ENCODE results near the gene EIF3L.

EIF3L gene

DNA sequence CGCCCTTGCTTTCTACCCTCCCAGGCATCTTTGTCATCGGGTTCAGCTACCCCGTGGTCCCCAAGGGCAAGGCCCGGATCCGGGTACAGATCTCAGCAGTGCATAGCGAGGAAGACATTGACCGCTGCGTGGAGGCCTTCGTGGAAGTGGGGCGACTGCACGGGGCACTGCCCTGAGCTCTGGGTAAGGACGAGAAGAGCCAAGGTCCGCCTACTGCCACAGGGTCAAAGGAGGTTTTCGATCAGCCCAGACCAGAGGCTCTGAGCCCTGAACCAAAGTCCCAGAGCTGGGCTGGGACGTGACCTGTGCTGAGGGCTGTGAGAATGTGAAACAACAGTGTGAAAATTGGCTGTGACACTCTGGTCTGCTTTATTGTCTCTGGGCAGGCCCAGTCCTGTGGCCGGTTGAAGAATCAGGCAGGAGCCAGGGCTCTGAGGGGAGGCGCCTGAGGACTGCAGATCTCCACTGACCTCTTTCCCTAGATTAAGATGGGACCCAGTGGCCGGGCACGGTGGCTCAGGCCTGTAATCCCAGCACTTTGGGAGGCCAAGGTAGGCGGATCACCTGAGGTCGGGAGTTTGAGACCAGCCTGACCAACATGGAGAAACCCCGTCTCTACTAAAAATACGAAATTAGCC is 32.6 kb upstream of the EIF3L start:
- no peak overlapping the region for H3K4me3 ChIP-seq (ENCODE audit: low read depth, low read length)
- ChIA-PET POLR2A (no interaction called here), CTCF (interaction anchor here (0.7 to 9.2 kb wide), 29 partner anchors 8 to 177 kb away, joined by 3 to 223 read pairs (median 7); partner anchors contain the start of genes ANKRD54, EIF3L, GCAT and MICALL1)
- no peak for TF ChIP-seq CTCF (IDR thresholded peaks at IDR 0.05; ENCODE audit: insufficient read depth, low read length, missing control alignments)
- DNase-seq (ENCODE audit: low read depth, low spot score): no peak

DNA sequence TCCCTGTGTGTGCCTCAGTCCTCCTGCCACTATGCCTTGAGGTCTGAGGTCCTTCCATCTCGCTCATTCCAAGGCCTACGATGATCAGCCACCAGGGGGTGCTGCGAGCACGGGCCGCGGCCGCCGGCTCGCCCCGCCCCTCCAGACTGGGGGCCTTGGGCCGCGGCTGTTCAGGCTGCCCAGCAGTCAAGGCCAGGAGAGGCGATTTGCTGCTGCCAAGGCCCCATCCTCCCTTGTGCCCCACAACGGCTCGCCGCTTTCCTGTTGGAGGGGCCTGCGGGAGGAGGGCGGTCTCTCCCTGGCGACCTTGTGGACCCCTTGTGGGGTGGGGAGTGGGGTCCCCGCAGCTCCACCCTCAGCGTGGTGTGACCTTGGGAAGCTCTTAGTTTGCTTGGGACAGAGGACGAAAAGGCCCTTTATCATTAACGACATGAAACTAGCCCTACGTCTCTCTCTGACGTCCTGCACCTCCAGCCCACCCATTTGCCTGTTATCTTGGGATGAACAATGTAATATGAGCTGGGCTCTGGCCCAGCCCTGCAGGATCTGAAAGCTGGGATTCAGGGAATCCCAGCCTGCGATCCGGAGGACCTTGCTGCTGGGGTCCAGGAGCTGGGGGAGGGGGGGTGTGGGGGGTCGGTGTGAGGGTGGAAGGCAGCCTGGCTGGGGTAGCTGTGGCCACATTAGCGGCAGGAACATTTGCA is 31.4 kb upstream of the EIF3L start:
- ChIA-PET CTCF (interaction anchor here (0.6 to 9.2 kb wide), 45 partner anchors 9 to 196 kb away, joined by 3 to 223 read pairs (median 4); partner anchors contain the start of genes ANKRD54, EIF3L, GCAT and MICALL1), POLR2A (interaction anchor here (1.3 to 1.8 kb wide), 4 partner anchors 10 to 26 kb away, joined by 5 to 8 read pairs (median 6); partner anchors contain the start of genes ANKRD54 and GCAT)
- H3K4me3 ChIP-seq (ENCODE audit: low read depth, low read length): peak overlapping the region; percentile 10; the same call in 1 of the 2 replicates
- TF ChIP-seq CTCF (IDR thresholded peaks at IDR 0.05; ENCODE audit: insufficient read depth, low read length, missing control alignments): peak; percentile 90
- DNase-seq (ENCODE audit: low read depth, low spot score): no peak

- POLR2A ChIA-PET: interaction anchor here (1.3 to 1.8 kb wide), 4 partner anchors 9 to 26 kb away, joined by 5 to 8 read pairs (median 6); partner anchors contain the start of genes ANKRD54 and GCAT
- CTCF ChIA-PET: interaction anchor here (0.6 to 9.2 kb wide), 34 partner anchors 9 to 193 kb away, joined by 3 to 223 read pairs (median 6); partner anchors contain the start of genes ANKRD54, EIF3L, GCAT and POLR2F
- peak; percentile 59 for TF ChIP-seq CTCF (IDR thresholded peaks at IDR 0.05; ENCODE audit: insufficient read depth, low read length, missing control alignments)
- peak overlapping the region; percentile 18 for H3K4me3 ChIP-seq (ENCODE audit: low read depth, low read length)
- DNase-seq (ENCODE audit: low read depth, low spot score): no peak
These were observed 30.7 kb upstream of the EIF3L start for GRCh38 chr22:37818409-37819104.

- DNase-seq (ENCODE audit: low read depth, low spot score): no peak
- TF ChIP-seq CTCF (IDR thresholded peaks at IDR 0.05; ENCODE audit: insufficient read depth, low read length, missing control alignments): no peak
- H3K4me3 ChIP-seq (ENCODE audit: low read depth, low read length): peak overlapping the region; percentile 18
- POLR2A ChIA-PET: interaction anchor here (0.5 to 1.8 kb wide), 3 partner anchors 14 to 34 kb away, joined by 3 to 8 read pairs (median 5); partner anchors contain the start of gene ANKRD54
- CTCF ChIA-PET: interaction anchor here (0.6 to 9.2 kb wide), 16 partner anchors 9 to 171 kb away, joined by 3 to 223 read pairs (median 14); partner anchors contain the start of genes ANKRD54 and GCAT
These were observed 30.1 kb upstream of the EIF3L start for GRCh38 chr22:37819105-37819433.

DNA sequence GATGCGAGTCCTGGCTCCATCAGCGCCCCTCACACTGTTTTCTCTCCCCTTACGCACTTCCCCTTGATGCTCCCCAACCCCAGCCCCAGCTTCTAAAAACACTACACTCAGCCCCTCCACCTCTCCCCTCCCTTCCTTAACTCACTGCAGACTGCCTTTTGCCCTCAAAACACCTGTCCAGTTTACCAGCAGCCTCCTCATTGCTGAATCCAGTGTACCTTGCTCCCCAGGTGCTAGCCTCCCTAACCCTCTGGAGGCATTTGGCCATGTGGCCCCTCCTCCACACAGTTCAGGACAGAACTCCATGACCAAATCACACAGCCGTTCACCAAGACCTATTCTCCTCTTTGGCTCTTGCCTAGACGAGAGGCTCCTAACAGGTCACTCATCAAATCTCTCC is 28.9 kb upstream of the EIF3L start:
- no peak overlapping the region for H3K4me3 ChIP-seq (ENCODE audit: low read depth, low read length)
- no peak for TF ChIP-seq CTCF (IDR thresholded peaks at IDR 0.05; ENCODE audit: insufficient read depth, low read length, missing control alignments)
- DNase-seq (ENCODE audit: low read depth, low spot score): no peak
- ChIA-PET CTCF (interaction anchor here (1.3 to 9.2 kb wide), 9 partner anchors 8 to 146 kb away, joined by 3 to 223 read pairs (median 55); partner anchors contain the start of genes ANKRD54 and GCAT), POLR2A (no interaction called here)

Data from AG04449 (cell line).